Upper lobe of left lung (tissue), 6 donors: Measurements from ENCODE around the gene AGK. TPM values are rescaled to one million over a fixed set of nuclear protein-coding genes. Genes with fewer than 3 reads are reported as not detected.

ENCODE experiments used
- ATAC-seq, 2 donors: fragments of 200-7000 bp; cut with Tn5 transposase; one replicate each; pipeline ENCODE4 v1.9.1; 2022; ENCODE audit warnings: mild to moderate bottlenecking in 2 of 2, moderate library complexity in 2 of 2; ENCODE audit not compliant: low FRiP score in 2 of 2
- DNase-seq, 2 donors: peaks; one replicate each; pipeline ENCODE4 v3.0.0-alpha.2; 2019 to 2020
- H3K27ac ChIP-seq, 4 donors: fragments of 200-600 bp; sonication (generic); one replicate each; pipeline ENCODE4 v1.5.1; 2016 to 2019
- H3K27me3 ChIP-seq, 4 donors: fragments of 200-600 bp; sonication (generic); one replicate each; pipeline ENCODE4 v1.5.1; 2017 to 2019
- H3K36me3 ChIP-seq, 4 donors: fragments of 200-600 bp; sonication (generic); one replicate each; pipeline ENCODE4 v1.5.1; 2016 to 2019
- H3K4me1 ChIP-seq, 4 donors: fragments of 200-600 bp; sonication (generic); one replicate each; pipeline ENCODE4 v1.5.1; 2018 to 2019
- H3K4me3 ChIP-seq, 4 donors: fragments of 200-600 bp; sonication (generic); one replicate each; pipeline ENCODE4 v1.5.1; 2017 to 2019; ENCODE audit warnings: mild to moderate bottlenecking in 2 of 4, moderate library complexity in 1 of 4
- H3K9me3 ChIP-seq, 4 donors: fragments of 200-600 bp; sonication (generic); one replicate each; pipeline ENCODE4 v1.5.1; 2018 to 2019
- EP300 ChIP-seq, 4 donors: sonication (generic); formaldehyde crosslinking; IDR thresholded peaks; one replicate each; pipeline ENCODE4 v1.5.1; 2017; ENCODE audit warnings: antibody characterized with exemption in 4 of 4, control low read depth in 2 of 4
- POLR2A ChIP-seq, 4 donors: fragments of 450-650 bp; IDR thresholded peaks; one replicate each; pipeline ENCODE4 v1.5.1; 2016 to 2017; ENCODE audit warnings: antibody characterized with exemption in 4 of 4, mild to moderate bottlenecking in 2 of 4
- POLR2AphosphoS5 ChIP-seq, 2 donors: sonication (generic); formaldehyde crosslinking; IDR thresholded peaks; one replicate each; pipeline ENCODE4 v1.5.1; 2017; ENCODE audit warnings: antibody characterized with exemption in 2 of 2
- WGBS, 2 donors: methylation state at CpG; one replicate each; pipeline ENCODE4 v1.1.5; 2017 to 2018; 5-methylcytosine and 5-hydroxymethylcytosine counted together
- total RNA-seq, 6 donors: library from RNA; depleted of rRNA in 4 of 6; stranded (reverse); fragments of >200 nt in 4 of 6; gene quantifications; one replicate each; pipeline versions ENCODE4 v1.1.0 to v1.2.1, GENCODE V29; 2016 to 2021
- TF ChIP-seq, protein P1 (sequence below), 6 experiments: fragments of 450-650 bp in 4 of 6; fragments of 200-600 bp in 2 of 6; sonication (generic) in 2 of 6; IDR thresholded peaks; one replicate each; pipeline ENCODE4 v1.5.1; 2016 to 2019; ENCODE audit warnings: antibody characterized with exemption in 6 of 6
- donor health status: DM: no; HTN: no; CAD: no; lungs with moderate emphysema.
- donor health status: DM: no; HTN: yes; CAD: no; lungs with severe emphysema.

Gene AGK
- total RNA-seq, 6 donors from 2014 or later: 11.5 to 51.3 (median 22.3) TPM

- TF ChIP-seq POLR2A (IDR thresholded peaks at IDR 0.05) (no peak), EP300 (IDR thresholded peaks at IDR 0.05) (no peak), POLR2AphosphoS5 (IDR thresholded peaks at IDR 0.05) (no peak)
- TF ChIP-seq, protein P1, sequence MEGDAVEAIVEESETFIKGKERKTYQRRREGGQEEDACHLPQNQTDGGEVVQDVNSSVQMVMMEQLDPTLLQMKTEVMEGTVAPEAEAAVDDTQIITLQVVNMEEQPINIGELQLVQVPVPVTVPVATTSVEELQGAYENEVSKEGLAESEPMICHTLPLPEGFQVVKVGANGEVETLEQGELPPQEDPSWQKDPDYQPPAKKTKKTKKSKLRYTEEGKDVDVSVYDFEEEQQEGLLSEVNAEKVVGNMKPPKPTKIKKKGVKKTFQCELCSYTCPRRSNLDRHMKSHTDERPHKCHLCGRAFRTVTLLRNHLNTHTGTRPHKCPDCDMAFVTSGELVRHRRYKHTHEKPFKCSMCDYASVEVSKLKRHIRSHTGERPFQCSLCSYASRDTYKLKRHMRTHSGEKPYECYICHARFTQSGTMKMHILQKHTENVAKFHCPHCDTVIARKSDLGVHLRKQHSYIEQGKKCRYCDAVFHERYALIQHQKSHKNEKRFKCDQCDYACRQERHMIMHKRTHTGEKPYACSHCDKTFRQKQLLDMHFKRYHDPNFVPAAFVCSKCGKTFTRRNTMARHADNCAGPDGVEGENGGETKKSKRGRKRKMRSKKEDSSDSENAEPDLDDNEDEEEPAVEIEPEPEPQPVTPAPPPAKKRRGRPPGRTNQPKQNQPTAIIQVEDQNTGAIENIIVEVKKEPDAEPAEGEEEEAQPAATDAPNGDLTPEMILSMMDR (IDR thresholded peaks at IDR 0.05): no peak
- Histone ChIP-seq H3K36me3 (peaks cover 6 to 30% (median 9%) of the 10 kb centered on the region in 4 donors), H3K4me1 (no peaks in the 10 kb centered on the region), H3K4me3 (no peak overlapping the region), H3K9me3 (no peaks in the 10 kb centered on the region), H3K27me3 (no peaks in the 10 kb centered on the region), H3K27ac (no peak overlapping the region)
- 96 to 98% methylated on average over 2 of the region's 2 CpGs for WGBS, 2 donors
- DNase-seq (no peak), ATAC-seq (no peak)
Measured at GRCh38 chr7:141598408-141598807, 47.2 kb downstream of the AGK start.

- H3K4me1 ChIP-seq: no peaks in the 10 kb centered on the region
- no peak overlapping the region for H3K4me3 ChIP-seq
- no peak for TF ChIP-seq POLR2A (IDR thresholded peaks at IDR 0.05)
- no peak for TF ChIP-seq EP300 (IDR thresholded peaks at IDR 0.05)
- TF ChIP-seq, protein P1 (IDR thresholded peaks at IDR 0.05): no peak
- TF ChIP-seq POLR2AphosphoS5 (IDR thresholded peaks at IDR 0.05): no peak
- no peaks in the 10 kb centered on the region for H3K27me3 ChIP-seq
- H3K36me3 ChIP-seq: peaks cover 6 to 17% (median 7%) of the 10 kb centered on the region in 4 donors
- no peak for ATAC-seq
- no peak for DNase-seq
- H3K27ac ChIP-seq: no peak overlapping the region
- 92 to 93% methylated on average over 4 of the region's 4 CpGs for WGBS, 2 donors
- no peaks in the 10 kb centered on the region for H3K9me3 ChIP-seq
Measured at GRCh38 chr7:141600168-141601006, 49.2 kb downstream of the AGK start.

GRCh38 chr7:141609576-141609975 lies 58.4 kb downstream of the AGK start:
- H3K4me3 ChIP-seq: no peak overlapping the region
- no peaks in the 10 kb centered on the region for H3K9me3 ChIP-seq
- TF ChIP-seq, protein P1 (IDR thresholded peaks at IDR 0.05): no peak
- TF ChIP-seq POLR2AphosphoS5 (IDR thresholded peaks at IDR 0.05) (no peak), POLR2A (IDR thresholded peaks at IDR 0.05) (no peak), EP300 (IDR thresholded peaks at IDR 0.05) (no peak)
- no peak for ATAC-seq
- peaks cover 3 to 35% (median 8%) of the 10 kb centered on the region in 4 donors for H3K36me3 ChIP-seq
- H3K27me3 ChIP-seq: no peaks in the 10 kb centered on the region
- no peak overlapping the region for H3K27ac ChIP-seq
- WGBS, 2 donors: 89 to 91% methylated on average over 3 of the region's 3 CpGs
- no peak for DNase-seq
- H3K4me1 ChIP-seq: no peaks in the 10 kb centered on the region

- Histone ChIP-seq H3K27me3 (no peaks in the 10 kb centered on the region), H3K9me3 (no peaks in the 10 kb centered on the region), H3K4me3 (no peak overlapping the region), H3K27ac (no peak overlapping the region), H3K4me1 (no peaks in the 10 kb centered on the region), H3K36me3 (peaks cover 3 to 37% (median 8%) of the 10 kb centered on the region in 4 donors)
- no peak for ATAC-seq
- TF ChIP-seq POLR2AphosphoS5 (IDR thresholded peaks at IDR 0.05) (no peak), POLR2A (IDR thresholded peaks at IDR 0.05) (no peak), EP300 (IDR thresholded peaks at IDR 0.05) (no peak)
- TF ChIP-seq, protein P1 (IDR thresholded peaks at IDR 0.05): no peak
- no peak for DNase-seq
- 96 to 100% methylated on average over 1 of the region's 1 CpG for WGBS, 2 donors
Measured at GRCh38 chr7:141610671-141611070, 59.5 kb downstream of the AGK start.

- no peaks in the 10 kb centered on the region for H3K4me1 ChIP-seq
- no peaks in the 10 kb centered on the region for H3K9me3 ChIP-seq
- TF ChIP-seq EP300 (IDR thresholded peaks at IDR 0.05) (no peak), POLR2A (IDR thresholded peaks at IDR 0.05) (no peak), POLR2AphosphoS5 (IDR thresholded peaks at IDR 0.05) (no peak)
- TF ChIP-seq, protein P1 (IDR thresholded peaks at IDR 0.05): no peak
- DNase-seq: no peak
- H3K4me3 ChIP-seq: no peak overlapping the region
- peaks cover 3 to 35% (median 8%) of the 10 kb centered on the region in 4 donors for H3K36me3 ChIP-seq
- ATAC-seq: no peak
- H3K27me3 ChIP-seq: no peaks in the 10 kb centered on the region
- no peak overlapping the region for H3K27ac ChIP-seq
Measured at GRCh38 chr7:141612861-141613260, 61.7 kb downstream of the AGK start.
